ENCODE results near the gene TLE1.
A peak's percentile ranks its signal among the peaks of the same experiment; 100 is the strongest.
"Not testable (repeated sequence)": the region's sequence is repeated elsewhere in the genome, so short reads cannot be mapped to it uniquely, and the experiment has no call there.

The TLE1 gene

DNA sequence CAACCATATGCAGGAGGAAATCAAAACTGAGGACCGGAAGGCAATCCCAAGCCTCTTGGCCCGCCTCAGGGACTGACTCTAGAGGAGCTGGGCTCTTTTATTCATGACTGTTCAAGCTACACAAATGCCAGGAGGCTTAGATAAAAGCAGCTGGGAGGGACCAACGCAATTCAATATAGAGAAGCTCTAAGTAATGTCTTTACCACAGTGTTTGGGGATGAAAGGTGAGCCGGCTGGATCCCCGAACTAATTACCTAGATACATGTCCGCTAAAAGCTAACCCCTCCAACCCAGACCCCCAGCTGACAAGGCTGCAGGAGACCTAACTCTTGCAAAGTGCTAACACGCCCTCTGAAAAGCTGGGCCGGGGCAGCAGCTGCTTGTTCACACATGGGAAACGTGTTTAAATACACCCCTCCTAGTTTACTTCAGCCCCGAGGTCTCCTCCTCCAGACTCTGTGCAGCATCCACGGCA lies 67.5 kb downstream of the TLE1 start:
- DNase-seq (ENCODE audit: low spot score), result peak; percentile 24

DNA sequence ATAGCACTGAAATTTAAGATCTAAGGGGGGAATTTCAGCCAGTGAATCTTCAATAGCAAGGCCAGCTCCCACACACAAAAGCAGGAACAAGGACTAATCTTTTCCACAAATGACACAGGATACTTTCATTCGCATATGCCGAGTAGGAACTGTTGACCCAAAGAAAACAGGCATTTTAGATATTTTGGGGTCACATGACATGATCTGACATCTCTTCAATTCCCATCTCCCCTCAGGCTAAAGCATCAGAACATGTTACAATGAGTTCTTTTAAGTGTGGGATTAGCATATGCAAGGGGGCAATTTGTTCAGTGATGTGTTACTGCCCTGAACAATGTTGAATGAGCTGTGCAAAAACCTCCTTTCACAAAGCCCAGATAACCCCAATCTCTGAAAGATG lies 68.2 kb downstream of the TLE1 start:
- no peak for DNase-seq (ENCODE audit: low spot score)

DNA sequence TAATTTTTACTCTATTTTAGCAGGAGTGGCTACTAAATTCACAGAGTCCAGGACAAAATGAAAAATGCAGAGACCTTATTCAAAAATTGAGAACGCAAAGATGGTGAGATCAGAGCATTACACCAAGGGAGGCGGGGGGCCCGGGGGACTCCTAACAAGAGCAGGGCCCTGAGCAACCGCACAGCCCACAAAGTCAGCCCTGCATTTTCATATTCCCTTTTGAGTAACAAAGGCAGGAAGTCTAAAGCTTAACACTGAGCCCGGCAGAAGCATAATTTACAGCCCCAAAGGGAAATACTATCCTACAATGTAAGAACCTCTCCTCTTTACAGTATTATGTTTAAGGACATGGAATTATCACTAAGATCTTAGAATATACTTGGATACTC lies 69.4 kb downstream of the TLE1 start:
- DNase-seq (ENCODE audit: low spot score), result no peak

DNA sequence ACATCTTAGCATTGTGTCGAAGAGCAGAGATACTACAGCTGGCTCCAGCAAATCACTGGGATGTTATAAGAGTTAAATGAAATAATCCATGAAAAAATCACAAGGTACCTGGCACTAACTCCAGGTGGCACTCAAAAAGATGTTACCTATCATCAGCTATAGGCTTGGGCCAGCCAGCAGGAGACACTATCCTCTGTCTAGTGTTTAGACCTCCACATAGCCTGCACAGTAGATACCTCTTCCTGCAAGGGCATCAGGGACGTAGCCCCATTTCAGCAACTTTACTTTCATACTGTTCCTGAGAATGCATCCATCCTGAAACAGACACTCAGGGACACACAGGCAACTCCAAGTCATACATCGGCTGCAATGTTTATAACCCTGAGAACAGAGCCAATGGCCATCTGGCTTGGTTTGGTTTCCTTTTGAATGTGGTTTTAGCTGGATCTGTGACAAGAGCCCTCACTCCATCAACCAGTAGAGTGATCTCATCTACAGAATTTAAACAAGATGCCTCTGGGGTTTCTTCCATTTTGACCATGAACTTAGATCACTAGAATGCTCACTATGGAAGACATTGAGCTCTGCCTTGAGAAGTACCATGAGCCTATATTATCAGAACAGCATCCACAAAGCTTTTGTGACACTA lies 69.9 kb downstream of the TLE1 start:
- DNase-seq (ENCODE audit: low spot score), result no peak

GRCh38 chr9:81618923-81619322 lies 70.4 kb downstream of the TLE1 start:
- no peak for DNase-seq (ENCODE audit: low spot score)

DNA sequence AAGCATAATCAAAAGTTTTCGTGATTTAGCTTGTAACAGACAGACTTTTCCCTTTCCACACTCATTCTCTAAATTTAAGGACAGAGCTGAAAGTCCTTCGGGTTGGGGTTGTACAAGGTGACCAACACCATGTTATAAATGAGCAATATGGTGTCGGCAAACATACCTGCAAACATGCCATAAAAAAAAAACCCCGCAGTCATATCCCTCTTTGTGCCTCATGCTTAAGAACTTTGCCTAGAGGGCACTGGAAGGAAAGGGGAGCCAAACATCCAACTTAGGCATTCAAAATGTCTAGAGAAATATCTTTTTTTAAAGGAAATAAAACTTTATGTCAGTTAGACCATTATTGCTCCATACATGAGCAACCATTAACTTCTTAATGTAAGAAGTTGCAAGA lies 73.2 kb downstream of the TLE1 start:
- no peak for DNase-seq (ENCODE audit: low spot score)

GRCh38 chr9:81614335-81614734 lies 75.0 kb downstream of the TLE1 start:
- DNase-seq (ENCODE audit: low spot score), result no peak

DNA sequence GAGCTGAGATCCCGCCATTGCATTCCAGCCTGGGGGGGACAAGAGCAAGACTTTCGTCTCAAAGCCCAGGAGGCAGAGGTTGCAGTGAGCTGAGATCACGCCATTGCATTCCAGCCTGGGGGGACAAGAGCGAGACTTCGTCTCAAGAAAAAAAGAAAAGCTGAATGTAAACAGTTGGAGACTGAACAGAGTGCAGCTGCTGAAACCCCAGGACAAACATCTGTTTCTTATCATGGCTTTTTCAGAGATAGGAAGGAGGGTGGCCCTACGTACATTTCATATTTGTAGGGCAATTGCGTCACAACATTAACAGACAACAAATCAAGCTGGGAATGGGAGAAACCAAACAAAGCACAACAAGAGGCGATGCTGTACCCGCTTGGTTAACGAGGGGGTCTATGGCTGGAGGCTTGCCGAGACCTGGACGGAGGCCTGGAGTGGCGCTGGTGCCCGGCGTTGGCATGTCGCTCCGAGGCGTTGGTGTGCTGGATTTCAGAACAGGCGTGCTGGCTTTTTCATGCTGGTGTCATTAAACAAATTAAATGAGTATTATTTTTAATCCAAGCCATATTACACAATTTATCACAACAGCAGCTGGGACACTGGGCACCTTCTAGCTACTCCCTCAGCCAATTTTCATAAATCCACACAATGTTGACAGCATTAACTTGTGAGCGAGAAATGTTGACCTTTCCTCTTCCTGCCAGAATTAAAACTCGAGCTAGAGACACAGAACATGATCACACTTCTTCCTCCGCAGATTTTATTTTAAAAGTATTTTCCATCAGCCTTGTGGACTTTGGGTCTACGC lies 76.1 kb downstream of the TLE1 start:
- DNase-seq (ENCODE audit: low spot score), result no peak

DNA sequence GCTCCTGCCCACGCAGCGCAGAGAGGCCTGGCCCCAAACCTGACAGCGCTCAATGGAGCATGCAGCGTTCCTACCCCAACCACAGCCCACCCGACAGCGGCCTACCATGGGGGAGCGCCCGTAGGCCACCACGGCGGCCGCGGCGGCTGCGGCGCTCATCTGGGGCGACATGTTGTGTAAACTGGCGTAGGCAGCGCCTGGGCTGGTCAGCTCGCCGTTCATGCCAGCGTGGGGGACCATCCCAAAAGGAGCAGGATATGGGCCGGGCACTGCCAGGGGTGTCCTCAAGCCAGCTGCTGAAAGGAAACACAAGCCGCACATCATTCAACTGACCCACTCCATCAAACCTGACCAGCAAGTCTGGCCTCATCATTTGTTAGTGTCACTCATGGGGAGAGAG lies 77.7 kb downstream of the TLE1 start:
- DNase-seq (ENCODE audit: low spot score), result no peak

DNA sequence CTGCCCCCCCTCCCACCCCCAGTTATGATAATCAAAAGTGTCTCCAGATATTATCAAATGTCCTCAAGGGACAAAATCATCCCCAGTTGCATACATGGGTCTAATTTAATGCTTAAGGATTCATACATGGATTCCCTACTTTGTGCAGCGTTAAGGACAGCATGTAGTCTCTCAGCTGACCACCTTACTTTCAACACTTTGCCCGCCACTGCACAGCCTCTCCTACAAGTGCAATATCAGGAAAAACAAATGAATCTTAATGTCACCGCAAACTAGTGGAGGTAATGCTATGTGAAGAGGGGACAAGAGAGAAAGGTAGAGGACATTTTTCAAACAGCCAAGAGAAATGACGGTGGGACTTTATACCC lies 78.6 kb downstream of the TLE1 start:
- no peak for DNase-seq (ENCODE audit: low spot score)

- DNase-seq (ENCODE audit: low spot score), result no peak
Observed at GRCh38 chr9:81609782-81610739, 79.3 kb downstream of the TLE1 start.

DNA sequence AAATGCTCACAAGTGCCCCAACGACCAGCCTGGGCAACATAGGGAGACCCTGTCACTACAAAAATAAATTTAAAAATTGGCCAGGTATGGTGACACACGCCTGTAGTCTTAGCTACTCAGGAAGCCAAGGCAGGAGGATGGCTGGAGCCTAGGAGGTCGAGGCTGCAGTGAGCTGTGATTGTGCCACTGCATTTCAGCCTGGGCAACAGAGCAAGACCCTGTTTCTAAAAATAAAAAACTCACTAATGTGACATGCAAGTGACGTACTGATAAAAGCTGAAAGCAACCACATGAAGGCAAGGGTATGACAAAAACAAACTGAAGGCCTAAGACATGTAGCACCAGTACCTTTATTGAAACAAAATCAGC lies 81.1 kb downstream of the TLE1 start:
- DNase-seq (ENCODE audit: low spot score), result no peak

DNA sequence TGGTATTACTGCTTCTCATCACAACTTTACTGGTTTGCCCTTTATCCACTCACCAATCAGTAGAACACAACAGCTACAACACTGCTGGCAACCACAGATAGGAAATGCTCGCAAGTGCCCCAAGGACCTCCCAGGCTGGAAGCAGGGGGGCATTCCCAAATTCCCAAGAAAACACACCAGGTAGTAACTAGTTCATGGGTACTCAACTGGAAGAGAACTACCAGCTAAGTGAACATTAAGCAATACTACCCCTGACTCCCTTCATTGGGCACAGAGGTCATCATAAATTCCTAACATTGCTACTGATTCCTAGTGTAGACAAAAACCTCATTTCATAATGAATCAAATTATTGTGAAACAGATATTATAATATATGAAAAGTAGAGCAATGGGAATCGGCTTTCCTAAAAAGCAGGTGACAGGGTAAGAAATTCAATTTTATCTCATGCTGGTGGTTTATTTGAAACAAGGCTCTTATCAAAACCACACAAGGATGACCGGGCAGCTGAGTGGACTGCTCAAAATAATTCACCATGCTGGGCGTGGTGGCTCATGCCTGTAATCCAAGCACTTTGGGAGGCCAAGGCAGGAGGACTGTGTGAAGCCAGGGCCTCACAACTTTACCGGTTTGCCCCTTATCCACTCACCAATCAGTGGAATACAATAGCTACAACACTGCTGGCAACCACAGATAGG lies 81.6 kb downstream of the TLE1 start:
- DNase-seq (ENCODE audit: low spot score), result no peak

- not testable (repeated sequence) for DNase-seq (ENCODE audit: low spot score)
Observed at GRCh38 chr9:81606261-81606660, 83.1 kb downstream of the TLE1 start.

DNA sequence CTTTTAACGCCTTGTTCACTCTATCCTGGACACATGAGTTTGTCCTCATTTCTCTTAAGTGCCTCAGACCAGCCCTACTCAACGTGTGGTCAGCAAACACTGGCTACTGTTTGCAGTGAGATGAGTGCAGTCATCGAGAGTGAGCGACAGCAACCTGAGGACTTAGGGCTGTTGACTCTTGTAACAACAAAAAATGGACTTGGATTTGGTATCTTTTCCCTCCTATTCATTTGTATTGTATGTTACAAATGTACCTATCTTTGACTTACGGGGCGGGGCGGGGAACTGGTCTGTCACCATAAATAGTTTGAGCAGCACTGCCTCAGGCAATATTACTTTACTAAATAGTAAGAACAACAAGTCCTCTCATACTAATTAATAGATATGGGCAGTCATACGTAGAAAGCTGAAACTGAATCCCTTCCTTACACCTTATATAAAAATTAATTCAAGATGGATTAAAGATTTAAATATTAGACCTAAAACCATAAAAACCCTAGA lies 84.1 kb downstream of the TLE1 start:
- DNase-seq (ENCODE audit: low spot score), result no peak

- DNase-seq (ENCODE audit: low spot score), result no peak
Observed at GRCh38 chr9:81604306-81605169, 84.8 kb downstream of the TLE1 start.

DNA sequence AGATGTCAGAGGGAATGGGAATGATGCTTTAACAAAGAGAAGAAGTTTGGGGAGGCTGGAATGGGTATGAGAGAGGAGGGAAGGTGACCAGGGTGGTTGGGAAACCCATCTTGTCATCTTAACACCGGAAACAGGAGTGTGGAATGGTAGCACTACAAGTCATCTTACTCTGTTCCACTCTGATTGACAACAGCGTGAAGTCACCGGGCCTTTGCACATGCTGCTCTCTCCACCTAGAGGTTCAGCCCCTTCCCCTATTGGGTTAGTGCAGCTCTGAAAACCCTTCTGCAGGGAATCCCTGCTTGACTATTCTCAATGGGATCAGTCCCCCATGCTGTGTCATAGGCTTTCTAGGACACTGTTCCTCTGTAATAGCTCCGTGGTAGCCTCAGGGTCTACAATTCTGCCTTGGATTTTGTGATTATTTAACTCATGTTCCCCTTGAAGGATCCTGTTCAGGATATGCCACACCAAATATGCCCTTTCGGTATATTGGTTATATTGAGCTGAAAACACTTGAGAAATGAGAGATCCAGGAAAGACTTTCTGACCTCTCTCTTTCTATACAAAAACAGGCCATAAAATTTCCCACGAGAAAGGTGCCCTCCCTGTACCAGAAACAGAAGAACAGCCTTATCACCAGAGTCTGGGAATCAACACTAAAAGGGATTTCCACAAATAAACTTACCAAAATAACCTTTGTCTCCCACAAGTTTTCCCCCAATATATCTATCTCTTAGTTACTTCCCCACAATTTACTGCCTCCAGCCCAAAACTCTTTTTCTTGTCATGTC lies 86.3 kb downstream of the TLE1 start:
- no peak for DNase-seq (ENCODE audit: low spot score)

DNA sequence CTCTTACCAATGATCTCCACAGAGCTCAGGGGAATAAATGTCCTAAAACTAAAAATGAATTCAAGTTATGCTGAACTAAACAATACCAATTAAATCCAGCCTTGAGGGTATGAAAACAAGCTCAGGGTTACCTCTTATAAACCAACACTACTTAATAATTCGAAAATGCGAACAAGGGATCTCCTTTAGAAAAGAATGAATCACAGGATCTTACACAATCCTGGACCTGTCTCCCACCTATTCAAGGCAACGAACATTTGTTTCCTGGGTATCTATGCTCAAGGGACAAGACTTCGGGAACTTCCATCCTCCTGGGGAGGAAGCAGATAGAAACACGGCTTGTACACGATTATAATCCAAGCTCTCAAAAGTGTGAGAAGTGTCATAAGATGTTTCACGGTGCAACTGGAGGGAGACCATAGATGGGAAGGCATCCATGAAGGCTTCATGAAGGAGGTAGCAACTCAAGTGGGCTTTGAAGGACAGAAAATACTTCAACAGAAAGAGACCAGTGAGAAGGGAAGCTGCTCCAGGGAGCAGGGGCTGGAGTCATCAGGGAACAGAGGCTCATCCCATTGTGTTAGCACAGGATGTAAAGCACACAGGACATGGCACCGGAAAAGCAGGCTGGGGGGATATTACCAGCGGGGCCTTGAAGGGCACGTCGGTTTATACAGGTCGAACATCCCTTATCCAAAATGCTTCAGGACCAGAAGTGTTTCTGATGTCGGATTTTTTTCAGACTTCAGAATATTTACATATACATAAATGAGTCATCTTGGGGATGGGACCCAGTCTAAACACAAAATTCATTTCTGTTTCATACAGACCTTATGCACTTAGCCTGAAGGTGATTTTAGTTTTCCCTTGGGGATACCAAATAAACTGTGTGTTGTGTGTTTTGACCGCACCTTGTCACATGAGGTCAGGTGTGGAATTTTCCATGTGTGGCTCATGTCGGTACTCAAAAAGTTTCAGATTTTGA lies 87.4 kb downstream of the TLE1 start:
- no peak for DNase-seq (ENCODE audit: low spot score)

- no peak for DNase-seq (ENCODE audit: low spot score)
Observed at GRCh38 chr9:81600631-81601030, 88.7 kb downstream of the TLE1 start.
